Stomach smooth muscle (tissue), 2 donors: ENCODE results near the gene TCHHL1.

ENCODE experiments used
- H3K27ac ChIP-seq: one replicate; pipeline ENCODE4 v1.7.0; 2013; ENCODE audit warnings: mild to moderate bottlenecking, low read length, inconsistent platforms
- H3K27me3 ChIP-seq, 2 donors: one replicate each; pipeline ENCODE4 v1.7.0; 2013; ENCODE audit warnings: low read length in 2 of 2; ENCODE audit not compliant: insufficient read depth in 2 of 2, control insufficient read depth in 1 of 2
- H3K36me3 ChIP-seq, 2 donors: one replicate each; pipeline ENCODE4 v1.7.0; 2013; ENCODE audit warnings: low read length in 2 of 2; ENCODE audit not compliant: control insufficient read depth in 2 of 2, insufficient read depth in 2 of 2
- H3K4me1 ChIP-seq: one replicate; pipeline ENCODE4 v1.7.0; 2013; ENCODE audit warnings: low read length; ENCODE audit not compliant: control insufficient read depth, insufficient read depth
- H3K4me3 ChIP-seq, 2 donors: one replicate each; pipeline ENCODE4 v1.7.0; 2013; ENCODE audit warnings: low read length in 2 of 2
- H3K9ac ChIP-seq, 2 donors: one replicate each; pipeline ENCODE4 v1.7.0; 2013; ENCODE audit warnings: low read length in 2 of 2, mild to moderate bottlenecking in 1 of 2
- H3K9me3 ChIP-seq, 2 donors: one replicate each; pipeline ENCODE4 v1.7.0; 2013; ENCODE audit warnings: low read length in 2 of 2; ENCODE audit not compliant: control insufficient read depth in 2 of 2
- donor health status: healthy.
- donor health status: Pancreatic carcinoma.

Gene TCHHL1

DNA sequence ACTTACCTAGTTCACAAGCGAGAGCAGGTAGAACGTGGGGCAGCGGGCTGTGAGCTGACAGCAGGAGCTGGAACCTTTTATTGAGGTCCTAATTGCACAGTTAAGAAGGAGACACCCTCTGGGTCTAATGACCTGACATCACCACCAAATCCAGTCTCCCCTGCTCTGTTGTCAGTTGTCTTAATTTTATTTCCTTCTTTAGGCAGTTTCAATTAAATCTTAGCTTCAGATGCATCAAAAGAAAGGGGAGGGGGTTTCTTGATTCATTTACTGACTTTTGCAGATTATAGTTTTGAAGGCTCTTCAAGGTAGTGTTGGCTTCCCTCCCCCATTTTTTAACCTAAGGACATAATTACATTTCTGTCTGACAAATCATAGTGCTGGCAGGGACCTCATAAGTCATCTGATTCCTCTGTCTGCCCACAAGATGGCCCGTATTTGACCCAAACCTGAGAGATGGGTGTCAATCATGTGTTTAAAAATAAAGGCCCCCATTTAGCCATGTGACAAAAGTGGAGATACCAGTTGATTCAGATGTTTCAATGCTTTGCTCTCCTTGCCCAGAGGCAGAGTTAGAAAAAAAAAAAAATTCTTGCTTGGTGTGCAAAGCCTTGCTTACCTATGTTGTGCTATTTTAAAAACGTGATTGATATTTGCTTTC lies at the start of gene TCHHL1:
TSS of gene TCHHL1 (minus strand) at position 51 of the 661 bp plus-strand sequence. CDS start 921 bp downstream, outside the sequence.
- Histone ChIP-seq H3K27me3 (peaks cover 4 to 7% of the 10 kb centered on the region in 2 donors), H3K4me1 (no peaks in the 10 kb centered on the region), H3K36me3 (no peaks in the 10 kb centered on the region), H3K9ac (no peak within 1 kb of the TSS), H3K9me3 (peaks cover 0 to 5% of the 10 kb centered on the region in 2 donors), H3K4me3 (no peak within 1 kb of the TSS), H3K27ac (no peak within 1 kb of the TSS)

DNA sequence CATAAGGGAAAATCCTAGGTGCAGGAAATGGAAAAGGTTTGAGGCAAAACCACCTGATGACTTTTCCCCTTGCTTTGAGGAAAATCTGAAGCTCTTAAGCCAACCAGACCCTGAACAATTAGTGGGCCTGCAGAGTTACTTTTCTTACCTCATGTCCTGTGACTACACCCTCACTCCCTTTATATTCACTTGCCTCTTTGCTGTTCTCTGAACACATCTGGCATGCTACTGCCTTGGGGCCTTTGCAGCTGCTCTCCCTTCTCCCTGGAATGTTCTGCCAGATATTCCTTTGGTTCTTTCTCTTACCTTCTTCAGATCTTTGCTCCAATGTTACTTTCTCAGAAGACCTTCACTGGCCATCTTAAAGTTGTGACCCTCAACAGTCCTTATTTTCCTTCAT lies 48.4 kb upstream of the TCHHL1 start:
- H3K9ac ChIP-seq: no peak overlapping the region

DNA sequence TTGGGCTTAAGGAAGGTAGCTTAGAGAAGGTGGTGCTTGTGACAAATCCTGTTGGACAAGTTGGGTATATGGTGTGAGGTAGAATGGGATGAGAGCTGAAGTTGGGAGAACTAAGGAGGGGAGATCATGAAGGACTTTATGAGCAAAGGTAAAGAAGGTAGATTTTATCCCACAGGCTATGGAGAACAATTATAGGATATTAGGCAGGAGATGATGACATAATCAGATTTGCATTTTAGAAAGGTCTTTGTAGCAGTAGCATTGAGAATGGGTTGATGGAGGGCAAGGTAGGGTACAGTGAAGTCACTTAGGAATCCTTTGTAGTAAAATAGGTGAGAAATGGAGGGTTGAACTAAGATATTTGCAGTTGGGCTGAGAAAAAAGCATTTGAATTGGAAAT lies 41.3 kb upstream of the TCHHL1 start:
- Histone ChIP-seq H3K9me3 (peaks cover 0 to 6% of the 10 kb centered on the region in 2 donors), H3K9ac (no peak overlapping the region), H3K27ac (no peak overlapping the region), H3K27me3 (peaks cover 0 to 2% of the 10 kb centered on the region in 2 donors), H3K4me1 (no peaks in the 10 kb centered on the region), H3K36me3 (no peaks in the 10 kb centered on the region), H3K4me3 (no peak overlapping the region)

More for the DNA sequence above, 48.4 kb upstream of the TCHHL1 start:
- Histone ChIP-seq H3K4me1 (no peaks in the 10 kb centered on the region), H3K9me3 (peaks cover 0 to 3% of the 10 kb centered on the region in 2 donors), H3K36me3 (no peaks in the 10 kb centered on the region), H3K27me3 (no peaks in the 10 kb centered on the region), H3K27ac (no peak overlapping the region), H3K4me3 (no peak overlapping the region)

GRCh38 chr1:152127673-152128072 lies 38.8 kb upstream of the TCHHL1 start:
- H3K36me3 ChIP-seq: no peaks in the 10 kb centered on the region
- H3K4me1 ChIP-seq: no peaks in the 10 kb centered on the region
- H3K27me3 ChIP-seq: peaks cover 0 to 5% of the 10 kb centered on the region in 2 donors
- H3K9ac ChIP-seq: no peak overlapping the region
- H3K9me3 ChIP-seq: peaks cover 0 to 6% of the 10 kb centered on the region in 2 donors
- H3K4me3 ChIP-seq: no peak overlapping the region
- no peak overlapping the region for H3K27ac ChIP-seq

GRCh38 chr1:152125834-152126443 lies 37.1 kb upstream of the TCHHL1 start:
- H3K9me3 ChIP-seq: no peaks in the 10 kb centered on the region
- H3K4me1 ChIP-seq: no peaks in the 10 kb centered on the region
- peaks cover 0 to 6% of the 10 kb centered on the region in 2 donors for H3K27me3 ChIP-seq
- H3K9ac ChIP-seq: no peak overlapping the region
- H3K27ac ChIP-seq: no peak overlapping the region
- no peak overlapping the region for H3K4me3 ChIP-seq
- H3K36me3 ChIP-seq: no peaks in the 10 kb centered on the region

- peaks cover 26 to 31% of the 10 kb centered on the region in 2 donors for H3K27me3 ChIP-seq
These were observed 30.1 kb upstream of the TCHHL1 start for GRCh38 chr1:152118915-152119314.

DNA sequence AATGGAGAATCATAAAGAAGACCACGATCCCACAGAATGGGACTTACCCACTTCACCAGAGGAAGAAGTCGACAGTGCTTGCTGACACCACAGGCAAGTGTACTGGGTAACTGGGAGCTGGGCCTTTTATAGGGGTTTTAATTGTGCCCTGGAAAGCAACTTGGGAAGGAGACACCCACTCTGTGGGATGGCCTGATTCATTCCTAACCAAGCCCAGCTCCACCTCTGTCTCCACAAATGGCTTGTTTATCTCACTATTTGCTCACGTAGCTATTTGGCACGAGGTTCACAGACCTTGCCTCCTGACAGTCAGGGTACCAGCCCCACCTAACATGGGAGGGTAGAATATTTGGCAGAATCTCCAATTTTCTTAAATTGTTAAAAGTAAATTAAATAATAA lies 26.5 kb upstream of the TCHHL1 start, which contains the start of gene TCHH:
TSS of gene TCHH (minus strand) at position 101 of the 400 bp plus-strand sequence. CDS start 1,364 bp downstream, outside the sequence.
- H3K27ac ChIP-seq: no peak within 1 kb of the TSS
- no peak within 1 kb of the TSS for H3K9ac ChIP-seq
- no peak within 1 kb of the TSS for H3K4me3 ChIP-seq
- H3K9me3 ChIP-seq: no peaks in the 10 kb centered on the region
- peaks cover 51 to 58% of the 10 kb centered on the region in 2 donors for H3K27me3 ChIP-seq
- peaks cover 23% of the 10 kb centered on the region for H3K4me1 ChIP-seq
- H3K36me3 ChIP-seq: no peaks in the 10 kb centered on the region

More at GRCh38 chr1:152118915-152119314, 30.1 kb upstream of the TCHHL1 start:
- Histone ChIP-seq H3K9me3 (no peaks in the 10 kb centered on the region), H3K27ac (no peak overlapping the region), H3K9ac (no peak overlapping the region), H3K4me3 (no peak overlapping the region), H3K36me3 (no peaks in the 10 kb centered on the region), H3K4me1 (no peaks in the 10 kb centered on the region)

DNA sequence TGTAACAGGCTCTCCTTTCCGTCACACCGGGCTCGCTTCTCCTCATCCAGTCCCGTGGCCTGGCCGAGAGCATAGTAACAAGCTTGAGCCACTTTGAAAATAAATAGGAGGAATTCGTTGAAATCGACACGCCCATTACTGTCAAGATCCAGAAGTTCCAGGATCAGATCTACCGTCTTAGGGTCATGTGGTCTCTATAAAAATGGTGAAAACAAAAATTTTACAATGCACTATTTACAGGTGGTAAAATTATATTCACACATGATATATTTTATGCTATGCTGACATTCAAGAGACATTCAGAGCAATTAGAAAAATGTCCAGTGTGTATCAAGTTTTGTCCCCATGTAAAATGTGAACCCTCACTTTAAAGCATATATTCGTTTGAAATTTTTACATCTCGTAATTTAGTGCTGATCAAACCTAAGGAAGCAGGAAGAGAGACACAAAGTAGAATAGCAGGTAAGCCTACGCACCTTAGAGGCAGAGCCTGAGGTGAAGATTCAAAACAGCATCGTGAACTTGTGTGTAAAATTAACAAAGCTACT lies 24.1 kb upstream of the TCHHL1 start:
- H3K9me3 ChIP-seq: peaks cover 0 to 10% of the 10 kb centered on the region in 2 donors
- H3K9ac ChIP-seq: no peak overlapping the region
- H3K4me1 ChIP-seq: peaks cover 36% of the 10 kb centered on the region
- H3K36me3 ChIP-seq: no peaks in the 10 kb centered on the region
- H3K27me3 ChIP-seq: peaks cover 71 to 81% of the 10 kb centered on the region in 2 donors
- H3K4me3 ChIP-seq: no peak overlapping the region
- H3K27ac ChIP-seq: no peak overlapping the region

GRCh38 chr1:152112101-152112884 lies 23.4 kb upstream of the TCHHL1 start:
- peaks cover 0 to 12% of the 10 kb centered on the region in 2 donors for H3K9me3 ChIP-seq
- H3K4me3 ChIP-seq: peak overlapping the region; percentile 21 to 61
- peaks cover 77 to 88% of the 10 kb centered on the region in 2 donors for H3K27me3 ChIP-seq
- no peak overlapping the region for H3K27ac ChIP-seq
- no peak overlapping the region for H3K9ac ChIP-seq
- H3K36me3 ChIP-seq: no peaks in the 10 kb centered on the region
- H3K4me1 ChIP-seq: peaks cover 36% of the 10 kb centered on the region

DNA sequence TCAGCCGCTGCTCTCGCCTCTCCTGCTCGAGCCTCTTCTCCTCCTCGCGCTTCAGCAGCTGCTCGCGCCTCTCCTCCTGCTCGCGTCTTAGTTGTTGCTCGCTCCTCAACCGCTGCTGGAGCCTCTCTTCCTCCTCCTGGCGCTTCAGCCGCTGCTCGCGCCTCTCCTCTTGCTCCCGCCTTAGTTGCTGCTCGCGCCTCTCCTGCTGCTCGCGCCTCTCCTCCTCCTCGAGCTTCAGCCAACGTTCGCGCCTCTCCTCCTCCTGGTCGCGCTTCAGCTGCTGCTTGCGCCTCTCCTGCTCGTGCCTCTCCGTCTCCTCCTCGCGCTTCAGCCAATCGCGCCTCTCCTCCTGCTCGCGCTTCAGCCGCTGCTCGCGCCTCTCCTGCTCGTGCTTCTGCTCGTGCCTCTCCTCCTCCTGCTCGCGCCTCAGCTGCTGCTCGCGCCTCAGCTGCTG lies 22.7 kb upstream of the TCHHL1 start:
- H3K9me3 ChIP-seq: peaks cover 0 to 12% of the 10 kb centered on the region in 2 donors
- H3K36me3 ChIP-seq: no peaks in the 10 kb centered on the region
- no peak overlapping the region for H3K27ac ChIP-seq
- peak overlapping the region; percentile 71 to 72 for H3K4me3 ChIP-seq
- H3K9ac ChIP-seq: no peak overlapping the region
- peaks cover 36% of the 10 kb centered on the region for H3K4me1 ChIP-seq
- H3K27me3 ChIP-seq: peaks cover 80 to 87% of the 10 kb centered on the region in 2 donors
